Measurements from ENCODE around the gene RSRC1.
"Not testable (repeated sequence)": the region's sequence is repeated elsewhere in the genome, so short reads cannot be mapped to it uniquely, and the experiment has no call there.

Gene RSRC1

DNA sequence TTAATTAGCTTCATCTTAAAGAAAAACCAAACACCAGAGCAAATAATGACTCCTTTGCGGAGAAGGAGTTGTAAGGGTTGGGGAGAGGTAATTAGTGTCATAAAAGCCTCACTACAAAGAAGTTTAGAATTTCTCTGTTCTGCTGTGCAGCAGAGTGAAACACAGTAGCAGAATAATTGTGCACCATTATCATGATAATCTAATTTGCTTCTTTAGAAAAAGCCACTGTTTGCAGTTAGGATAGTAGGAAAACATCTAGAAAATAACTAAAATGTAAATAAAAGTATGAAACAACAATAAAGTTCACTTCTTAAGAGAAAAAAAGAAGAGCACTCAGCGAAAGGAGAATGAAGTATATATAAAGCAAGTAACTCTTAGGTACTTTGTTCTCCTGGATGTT, 9.2 kb upstream of the RSRC1 start:
- no peak for DNase-seq (ENCODE audit: low read depth in 2 of 2)

- DNase-seq (ENCODE audit: low read depth in 2 of 2), result no peak
Measured at GRCh38 chr3:158101335-158102241, 8.3 kb upstream of the RSRC1 start.

GRCh38 chr3:158102242-158103080, 7.4 kb upstream of the RSRC1 start:
- DNase-seq (ENCODE audit: low read depth in 2 of 2), result no peak

- DNase-seq (ENCODE audit: low read depth in 2 of 2), result no peak
Measured at GRCh38 chr3:158103081-158103886, 6.6 kb upstream of the RSRC1 start.

DNA sequence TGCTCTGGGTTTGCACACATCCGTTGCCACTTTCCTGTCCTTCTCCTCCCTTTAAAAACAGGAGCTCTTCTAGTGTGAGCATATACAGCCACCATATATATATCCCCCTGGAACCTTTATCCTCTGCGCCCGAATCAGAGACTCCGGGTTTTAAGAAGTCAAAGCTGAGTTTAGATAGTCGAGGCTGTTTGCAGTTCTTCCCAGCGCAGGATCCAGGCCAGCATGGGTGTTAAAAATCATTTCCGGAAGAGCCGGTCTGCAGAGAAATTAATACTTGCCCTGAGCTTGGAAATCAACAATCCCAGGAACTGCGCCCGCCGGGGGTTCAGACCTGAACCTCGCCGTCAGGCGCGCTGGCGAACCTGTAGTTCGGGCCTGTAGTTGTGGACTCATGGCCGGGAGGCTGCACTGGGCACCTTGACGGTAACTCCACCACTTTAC, 6.0 kb upstream of the RSRC1 start:
- DNase-seq (ENCODE audit: low read depth in 2 of 2), result no peak

DNA sequence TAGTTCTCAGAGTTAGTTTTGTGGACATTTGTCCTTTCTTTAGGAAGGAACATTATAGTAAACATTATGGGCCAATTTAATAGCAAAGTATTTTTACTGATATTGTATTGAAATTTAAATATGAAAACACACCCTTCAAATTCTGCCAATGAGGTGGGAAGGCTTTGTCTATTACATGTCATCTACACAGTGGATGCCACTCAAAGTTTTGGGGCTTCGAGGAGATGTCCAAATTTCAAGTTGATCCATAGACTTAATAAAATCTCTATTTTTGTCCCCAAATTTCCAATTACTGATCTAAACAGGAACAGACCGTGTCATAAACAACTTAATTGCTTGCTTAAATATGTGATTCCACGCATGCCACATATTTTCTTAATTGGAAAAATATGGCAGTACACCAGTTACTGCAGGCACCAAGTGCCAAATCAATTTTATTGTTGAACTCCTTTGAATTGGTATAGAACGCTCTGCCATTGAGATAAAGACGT, 5.4 kb upstream of the RSRC1 start:
- DNase-seq (ENCODE audit: low read depth in 2 of 2), result no peak

GRCh38 chr3:158105119-158105709, 4.7 kb upstream of the RSRC1 start:
- no peak for DNase-seq (ENCODE audit: low read depth in 2 of 2)

DNA sequence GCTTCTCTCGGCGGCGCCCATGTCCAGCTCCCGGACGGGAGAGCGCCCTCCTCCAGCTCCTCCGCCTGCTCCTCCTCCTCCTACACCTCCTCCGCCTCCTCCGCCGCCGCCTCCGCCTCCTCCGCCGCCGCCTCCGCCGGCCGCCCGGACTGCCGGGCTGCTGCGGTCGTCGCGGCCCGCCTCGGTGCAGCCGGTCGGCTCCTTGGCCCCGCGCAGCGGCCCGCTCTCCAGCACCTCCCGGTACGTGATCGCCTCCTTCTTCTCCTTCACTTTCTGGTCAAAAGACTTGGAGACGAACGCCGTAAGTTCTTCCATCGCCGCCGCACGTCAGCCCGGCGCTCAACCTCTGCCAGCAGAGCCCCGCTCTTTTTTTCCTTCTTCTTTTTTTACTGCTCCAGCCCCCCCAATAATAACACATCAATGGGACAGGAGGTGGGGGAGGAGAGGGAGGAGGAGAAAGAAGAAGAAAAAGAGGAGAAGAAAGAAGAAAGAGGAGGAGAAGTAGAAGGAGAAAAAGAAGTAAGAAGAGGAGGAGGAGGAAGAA, 4.1 kb upstream of the RSRC1 start:
- no peak for DNase-seq (ENCODE audit: low read depth in 2 of 2)

DNA sequence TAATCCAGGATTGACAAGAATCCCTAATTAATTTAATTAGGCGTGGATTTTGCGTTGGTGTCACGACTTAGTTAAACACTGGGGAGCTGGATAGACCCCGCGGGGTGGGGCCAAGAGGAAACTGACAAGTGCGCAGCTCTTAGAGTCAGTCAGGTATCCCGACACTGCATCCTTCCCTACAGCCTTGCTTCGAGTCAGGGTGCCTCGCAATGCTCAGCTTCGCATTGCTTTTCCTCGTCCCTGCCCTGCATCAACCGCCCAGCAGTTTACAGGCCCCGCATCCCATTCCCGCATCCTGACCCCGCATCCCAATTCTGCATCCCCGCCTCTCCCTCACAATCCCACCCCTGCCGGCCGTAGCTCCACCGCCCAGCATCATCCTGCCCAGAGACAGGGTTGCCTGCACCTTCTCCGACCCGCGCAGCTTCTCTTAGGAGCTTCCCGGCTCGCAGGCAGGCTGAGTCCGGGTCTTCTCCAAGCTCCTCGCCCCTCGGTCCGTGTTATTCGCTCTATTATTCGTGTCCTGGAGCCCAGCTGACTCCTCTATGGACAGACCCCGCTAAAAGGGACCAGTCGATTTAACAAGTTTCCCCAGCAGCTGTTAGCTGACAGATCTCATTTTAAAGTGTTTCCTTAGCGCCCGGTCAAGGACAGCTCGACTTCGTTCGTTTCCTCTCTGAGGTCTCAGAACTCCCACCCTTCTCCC, 3.0 kb upstream of the RSRC1 start:
- DNase-seq (ENCODE audit: low read depth in 2 of 2), result no peak

GRCh38 chr3:158107605-158108444, 2.1 kb upstream of the RSRC1 start:
- DNase-seq (ENCODE audit: low read depth in 2 of 2), result no peak

DNA sequence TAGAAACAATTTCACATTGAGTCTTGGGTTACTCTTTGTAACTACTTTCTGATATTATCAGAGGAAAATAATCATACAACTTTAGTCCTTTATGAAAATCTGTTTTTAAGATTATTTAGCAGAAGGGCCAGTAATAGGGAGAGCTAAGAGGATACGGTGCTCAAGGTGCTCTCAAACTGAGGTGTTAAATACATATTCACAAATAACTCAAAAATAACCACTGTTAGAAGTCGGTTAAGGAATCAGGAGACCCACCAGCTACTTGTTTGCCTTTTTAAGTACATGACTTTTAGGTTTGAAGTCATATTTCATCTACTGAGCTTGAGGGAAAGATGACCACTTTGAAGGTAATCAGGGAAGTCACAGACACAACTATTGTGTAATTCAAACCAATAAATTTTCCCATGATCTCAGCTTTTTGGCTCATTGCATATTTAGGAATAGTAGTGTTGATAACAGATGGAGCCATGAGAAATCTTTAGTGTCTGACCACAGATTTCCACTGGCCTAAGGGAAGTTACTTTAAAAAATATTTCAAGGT, 1.4 kb upstream of the RSRC1 start:
- no peak for DNase-seq (ENCODE audit: low read depth in 2 of 2)

DNA sequence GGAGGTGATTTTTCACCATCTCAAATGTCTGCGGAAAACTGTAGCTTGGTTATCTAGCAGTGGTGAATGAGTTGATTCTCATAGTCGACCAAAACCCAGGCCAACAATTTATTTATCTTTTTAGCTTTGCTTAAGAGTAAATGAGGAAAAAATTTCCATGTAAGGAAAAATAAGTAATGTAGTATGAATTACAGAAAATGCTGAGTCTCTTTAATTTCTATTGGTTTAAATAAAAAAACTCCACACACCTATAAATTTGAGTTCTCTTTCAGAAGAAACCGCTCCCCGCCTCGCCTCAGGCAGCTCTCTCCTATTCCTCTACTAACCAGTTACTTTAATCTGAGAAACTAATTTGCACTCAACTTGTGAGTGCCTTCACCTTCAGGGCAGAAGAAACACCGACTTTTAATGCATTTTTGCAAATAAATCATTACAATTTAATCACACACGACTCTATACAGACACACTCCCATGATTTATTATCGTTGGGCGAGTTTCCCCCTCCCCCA, 540 bp upstream of the RSRC1 start:
- DNase-seq (ENCODE audit: low read depth in 2 of 2), result no peak

DNA sequence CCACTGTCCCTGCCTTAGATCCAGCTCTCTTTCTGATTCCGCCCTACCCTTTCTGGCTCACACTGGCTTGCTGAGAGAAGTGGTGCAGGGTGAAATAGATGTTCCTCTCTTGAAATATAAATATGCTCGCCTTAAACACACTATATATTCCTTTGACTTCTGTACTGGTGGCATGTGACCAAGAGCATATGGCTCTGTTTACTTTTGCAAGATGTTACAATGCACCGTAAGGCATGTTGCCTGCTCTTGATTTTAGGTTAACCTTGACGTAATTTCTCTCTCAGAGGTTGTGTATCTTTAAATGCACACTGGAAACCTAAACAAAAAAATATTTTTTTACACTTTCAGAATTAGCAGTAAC, 749 bp downstream of the RSRC1 start:
- no peak for DNase-seq (ENCODE audit: low read depth in 2 of 2)

- DNase-seq (ENCODE audit: low read depth in 2 of 2), result no peak
Measured at GRCh38 chr3:158111861-158112260, 2.0 kb downstream of the RSRC1 start.

DNA sequence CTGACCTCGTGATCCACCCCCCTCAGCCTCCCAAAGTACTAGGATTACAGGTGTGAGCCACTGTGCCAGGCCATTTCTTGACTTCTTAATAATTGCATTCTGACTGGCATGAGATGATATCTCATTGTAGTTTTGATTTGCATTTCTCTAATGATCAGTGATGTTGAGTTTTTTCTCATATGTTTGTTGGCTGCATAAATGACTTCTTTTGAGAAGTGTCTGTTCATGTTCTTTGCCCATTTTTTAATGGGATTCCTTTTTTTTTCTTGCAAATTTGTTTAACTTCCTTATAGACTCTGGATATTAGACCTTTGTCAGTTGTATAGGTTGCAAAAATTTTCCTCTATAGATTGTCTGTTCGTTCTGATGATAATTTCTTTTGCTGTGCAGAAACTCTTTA, 3.7 kb downstream of the RSRC1 start:
- DNase-seq (ENCODE audit: low read depth in 2 of 2), result not testable (repeated sequence)

DNA sequence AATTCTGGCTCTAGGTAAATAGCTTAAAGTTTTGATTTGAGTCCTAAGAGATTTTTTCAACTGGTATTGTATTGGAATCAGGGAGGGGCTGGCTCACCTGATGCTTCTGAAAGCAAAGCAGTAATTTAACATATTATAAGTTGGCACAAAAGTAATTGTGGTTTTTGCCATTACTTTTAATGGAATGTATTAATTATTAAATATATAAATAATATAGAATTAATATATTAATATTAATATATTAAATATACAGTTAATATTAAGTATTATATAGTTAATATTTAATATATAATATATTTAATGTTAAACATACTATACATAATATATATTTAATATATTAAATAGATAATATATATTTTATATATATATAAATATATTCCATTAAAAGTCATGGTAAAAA, 10.4 kb downstream of the RSRC1 start:
- DNase-seq (ENCODE audit: low read depth in 2 of 2), result no peak

DNA sequence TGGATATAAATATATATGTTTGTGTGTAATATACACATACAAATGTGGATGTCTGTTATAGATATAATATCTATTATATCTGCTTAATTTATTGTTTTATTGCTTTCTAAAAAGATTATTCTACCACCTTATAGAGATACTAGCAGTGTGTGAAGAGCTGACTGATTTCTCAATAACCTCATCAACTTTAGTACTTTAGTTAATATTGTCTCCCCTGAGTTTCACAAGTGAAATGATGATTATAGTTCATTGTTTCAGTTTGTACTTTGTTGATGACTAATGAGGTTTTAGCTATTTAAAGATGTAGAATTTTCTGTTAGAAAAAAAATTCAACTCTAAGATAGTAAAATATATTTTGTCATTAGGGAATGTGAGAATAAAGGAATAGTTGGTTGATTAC, 11.4 kb downstream of the RSRC1 start:
- no peak for DNase-seq (ENCODE audit: low read depth in 2 of 2)

- not testable (repeated sequence) for DNase-seq (ENCODE audit: low read depth in 2 of 2)
Measured at GRCh38 chr3:158122721-158123120, 12.8 kb downstream of the RSRC1 start.

Measured in activated CD4-positive, alpha-beta T cell treated with anti-CD3 and anti-CD28 coated beads for 24 hours (primary cell).